Measurements from ENCODE around the gene SLC46A1.

DNA sequence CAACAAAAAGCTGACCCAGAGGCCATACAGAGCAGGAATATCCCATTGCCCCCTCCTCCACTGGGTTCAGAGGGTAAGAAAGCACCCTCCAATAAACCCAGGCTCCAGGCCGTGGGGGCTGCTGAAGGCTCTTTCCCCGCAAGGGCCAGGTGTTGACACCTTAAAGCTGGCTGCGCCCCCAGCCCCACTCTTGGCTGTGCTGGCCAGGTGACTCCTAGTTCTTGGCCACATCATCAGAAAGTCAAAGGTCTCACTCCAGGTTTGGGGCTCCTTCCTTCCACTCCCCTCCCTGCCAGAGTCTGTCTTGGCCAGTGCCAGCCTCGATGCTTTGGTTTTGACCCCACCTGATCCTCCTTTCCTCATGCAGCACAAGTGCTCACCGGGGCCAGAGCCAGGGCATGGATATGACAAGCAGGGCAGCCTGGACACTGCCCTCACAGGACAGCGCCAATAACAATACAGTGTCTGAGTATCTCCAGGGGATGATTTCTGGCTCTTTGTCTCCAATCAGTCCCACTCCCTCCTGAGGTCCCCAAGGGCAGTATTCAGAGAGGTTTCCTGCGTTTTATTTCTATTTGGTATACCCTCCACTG lies 8.2 kb downstream of the SLC46A1 start:
- TF ChIP-seq, protein P1, sequence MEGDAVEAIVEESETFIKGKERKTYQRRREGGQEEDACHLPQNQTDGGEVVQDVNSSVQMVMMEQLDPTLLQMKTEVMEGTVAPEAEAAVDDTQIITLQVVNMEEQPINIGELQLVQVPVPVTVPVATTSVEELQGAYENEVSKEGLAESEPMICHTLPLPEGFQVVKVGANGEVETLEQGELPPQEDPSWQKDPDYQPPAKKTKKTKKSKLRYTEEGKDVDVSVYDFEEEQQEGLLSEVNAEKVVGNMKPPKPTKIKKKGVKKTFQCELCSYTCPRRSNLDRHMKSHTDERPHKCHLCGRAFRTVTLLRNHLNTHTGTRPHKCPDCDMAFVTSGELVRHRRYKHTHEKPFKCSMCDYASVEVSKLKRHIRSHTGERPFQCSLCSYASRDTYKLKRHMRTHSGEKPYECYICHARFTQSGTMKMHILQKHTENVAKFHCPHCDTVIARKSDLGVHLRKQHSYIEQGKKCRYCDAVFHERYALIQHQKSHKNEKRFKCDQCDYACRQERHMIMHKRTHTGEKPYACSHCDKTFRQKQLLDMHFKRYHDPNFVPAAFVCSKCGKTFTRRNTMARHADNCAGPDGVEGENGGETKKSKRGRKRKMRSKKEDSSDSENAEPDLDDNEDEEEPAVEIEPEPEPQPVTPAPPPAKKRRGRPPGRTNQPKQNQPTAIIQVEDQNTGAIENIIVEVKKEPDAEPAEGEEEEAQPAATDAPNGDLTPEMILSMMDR (IDR thresholded peaks at IDR 0.05; ENCODE audit: insufficient read depth, low read depth, low read length), result no peak
- TF ChIP-seq EZH2 (IDR thresholded peaks at IDR 0.05; ENCODE audit: insufficient read depth, low read length), result no peak
